ENCODE data around the gene TBK1.

GRCh38 chr12:64466178-64466577 lies 14.3 kb downstream of the TBK1 start:
- TF ChIP-seq, protein P1, sequence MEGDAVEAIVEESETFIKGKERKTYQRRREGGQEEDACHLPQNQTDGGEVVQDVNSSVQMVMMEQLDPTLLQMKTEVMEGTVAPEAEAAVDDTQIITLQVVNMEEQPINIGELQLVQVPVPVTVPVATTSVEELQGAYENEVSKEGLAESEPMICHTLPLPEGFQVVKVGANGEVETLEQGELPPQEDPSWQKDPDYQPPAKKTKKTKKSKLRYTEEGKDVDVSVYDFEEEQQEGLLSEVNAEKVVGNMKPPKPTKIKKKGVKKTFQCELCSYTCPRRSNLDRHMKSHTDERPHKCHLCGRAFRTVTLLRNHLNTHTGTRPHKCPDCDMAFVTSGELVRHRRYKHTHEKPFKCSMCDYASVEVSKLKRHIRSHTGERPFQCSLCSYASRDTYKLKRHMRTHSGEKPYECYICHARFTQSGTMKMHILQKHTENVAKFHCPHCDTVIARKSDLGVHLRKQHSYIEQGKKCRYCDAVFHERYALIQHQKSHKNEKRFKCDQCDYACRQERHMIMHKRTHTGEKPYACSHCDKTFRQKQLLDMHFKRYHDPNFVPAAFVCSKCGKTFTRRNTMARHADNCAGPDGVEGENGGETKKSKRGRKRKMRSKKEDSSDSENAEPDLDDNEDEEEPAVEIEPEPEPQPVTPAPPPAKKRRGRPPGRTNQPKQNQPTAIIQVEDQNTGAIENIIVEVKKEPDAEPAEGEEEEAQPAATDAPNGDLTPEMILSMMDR (IDR thresholded peaks at IDR 0.05; ENCODE audit: borderline replicate concordance, extremely low read depth, low read length, poor library complexity, severe bottlenecking), result no peak
- TF ChIP-seq EZH2 (IDR thresholded peaks at IDR 0.05; ENCODE audit: borderline replicate concordance, low read depth, low read length, severe bottlenecking), result no peak
